ENCODE results near the gene VAV2.

The VAV2 gene

GRCh38 chr9:133979921-133980863, 11.9 kb downstream of the VAV2 start:
- DNase-seq = no peak

- DNase-seq = no peak
Measured at GRCh38 chr9:133979273-133979920, 12.7 kb downstream of the VAV2 start.

GRCh38 chr9:133978899-133979272, 13.2 kb downstream of the VAV2 start:
- no peak for DNase-seq

- DNase-seq = no peak
Measured at GRCh38 chr9:133978226-133978898, 13.8 kb downstream of the VAV2 start.

GRCh38 chr9:133977421-133978201, 14.5 kb downstream of the VAV2 start:
- DNase-seq = no peak

GRCh38 chr9:133976887-133977286, 15.2 kb downstream of the VAV2 start:
- no peak for DNase-seq

GRCh38 chr9:133976191-133976861, 15.8 kb downstream of the VAV2 start:
- DNase-seq = no peak

GRCh38 chr9:133975511-133975910, 16.6 kb downstream of the VAV2 start:
- no peak for DNase-seq

- DNase-seq = no peak
Measured at GRCh38 chr9:133974631-133975341, 17.3 kb downstream of the VAV2 start.

- DNase-seq = no peak
Measured at GRCh38 chr9:133973791-133974630, 18.1 kb downstream of the VAV2 start.

- DNase-seq = no peak
Measured at GRCh38 chr9:133973111-133973790, 18.9 kb downstream of the VAV2 start.

GRCh38 chr9:133971981-133972941, 19.9 kb downstream of the VAV2 start:
- no peak for DNase-seq

- DNase-seq = no peak
Measured at GRCh38 chr9:133971121-133971951, 20.8 kb downstream of the VAV2 start.

GRCh38 chr9:133970581-133971058, 21.5 kb downstream of the VAV2 start:
- DNase-seq = no peak

- DNase-seq = no peak
Measured at GRCh38 chr9:133969681-133970580, 22.2 kb downstream of the VAV2 start.

- no peak for DNase-seq
Measured at GRCh38 chr9:133968966-133969617, 23.0 kb downstream of the VAV2 start.
